Fibroblast of mammary gland (primary cell): ENCODE measurements around the gene GIT2.
A peak's percentile ranks its signal among the peaks of the same experiment; 100 is the strongest.

Source experiments
- DNase-seq: peaks from one replicate; pipeline ENCODE4 v3.0.0-alpha.2; 2010; ENCODE audit warnings: low read depth
- H3K4me3 ChIP-seq: 2 replicates; pipeline ENCODE4 v1.5.1; 2011; ENCODE audit warnings: low read depth, mild to moderate bottlenecking, low read length, moderate library complexity; ENCODE audit not compliant: control insufficient read depth
- TF ChIP-seq, protein P1 (sequence below): conservative IDR thresholded peaks from 2 replicates; pipeline ENCODE4 v1.5.1; 2011; ENCODE audit warnings: low read depth, low read length, inconsistent platforms; ENCODE audit not compliant: control insufficient read depth, insufficient read depth

The GIT2 gene

DNA sequence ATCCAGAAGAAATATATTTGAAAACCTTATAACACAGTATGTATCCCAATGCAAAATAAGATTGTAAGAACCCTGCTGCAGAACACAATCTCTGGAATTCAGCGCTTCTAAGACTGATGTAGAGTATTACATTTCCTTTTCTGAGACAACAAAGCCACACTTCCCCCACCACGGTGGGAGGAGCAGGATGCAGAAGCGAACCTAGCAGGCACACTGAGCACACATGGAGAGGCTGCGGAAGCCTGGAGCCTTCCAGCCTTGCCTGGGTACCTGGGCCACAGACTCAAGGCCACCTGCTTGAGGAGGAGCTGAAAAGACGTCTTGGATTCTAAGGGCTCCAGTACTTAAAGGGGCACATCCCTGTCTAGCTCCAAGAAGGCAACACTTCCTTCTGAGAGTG is 49.7 kb downstream of the GIT2 start:
- TF ChIP-seq, protein P1, sequence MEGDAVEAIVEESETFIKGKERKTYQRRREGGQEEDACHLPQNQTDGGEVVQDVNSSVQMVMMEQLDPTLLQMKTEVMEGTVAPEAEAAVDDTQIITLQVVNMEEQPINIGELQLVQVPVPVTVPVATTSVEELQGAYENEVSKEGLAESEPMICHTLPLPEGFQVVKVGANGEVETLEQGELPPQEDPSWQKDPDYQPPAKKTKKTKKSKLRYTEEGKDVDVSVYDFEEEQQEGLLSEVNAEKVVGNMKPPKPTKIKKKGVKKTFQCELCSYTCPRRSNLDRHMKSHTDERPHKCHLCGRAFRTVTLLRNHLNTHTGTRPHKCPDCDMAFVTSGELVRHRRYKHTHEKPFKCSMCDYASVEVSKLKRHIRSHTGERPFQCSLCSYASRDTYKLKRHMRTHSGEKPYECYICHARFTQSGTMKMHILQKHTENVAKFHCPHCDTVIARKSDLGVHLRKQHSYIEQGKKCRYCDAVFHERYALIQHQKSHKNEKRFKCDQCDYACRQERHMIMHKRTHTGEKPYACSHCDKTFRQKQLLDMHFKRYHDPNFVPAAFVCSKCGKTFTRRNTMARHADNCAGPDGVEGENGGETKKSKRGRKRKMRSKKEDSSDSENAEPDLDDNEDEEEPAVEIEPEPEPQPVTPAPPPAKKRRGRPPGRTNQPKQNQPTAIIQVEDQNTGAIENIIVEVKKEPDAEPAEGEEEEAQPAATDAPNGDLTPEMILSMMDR = no peak
- no peak for DNase-seq
- H3K4me3 ChIP-seq = no peak overlapping the region

DNA sequence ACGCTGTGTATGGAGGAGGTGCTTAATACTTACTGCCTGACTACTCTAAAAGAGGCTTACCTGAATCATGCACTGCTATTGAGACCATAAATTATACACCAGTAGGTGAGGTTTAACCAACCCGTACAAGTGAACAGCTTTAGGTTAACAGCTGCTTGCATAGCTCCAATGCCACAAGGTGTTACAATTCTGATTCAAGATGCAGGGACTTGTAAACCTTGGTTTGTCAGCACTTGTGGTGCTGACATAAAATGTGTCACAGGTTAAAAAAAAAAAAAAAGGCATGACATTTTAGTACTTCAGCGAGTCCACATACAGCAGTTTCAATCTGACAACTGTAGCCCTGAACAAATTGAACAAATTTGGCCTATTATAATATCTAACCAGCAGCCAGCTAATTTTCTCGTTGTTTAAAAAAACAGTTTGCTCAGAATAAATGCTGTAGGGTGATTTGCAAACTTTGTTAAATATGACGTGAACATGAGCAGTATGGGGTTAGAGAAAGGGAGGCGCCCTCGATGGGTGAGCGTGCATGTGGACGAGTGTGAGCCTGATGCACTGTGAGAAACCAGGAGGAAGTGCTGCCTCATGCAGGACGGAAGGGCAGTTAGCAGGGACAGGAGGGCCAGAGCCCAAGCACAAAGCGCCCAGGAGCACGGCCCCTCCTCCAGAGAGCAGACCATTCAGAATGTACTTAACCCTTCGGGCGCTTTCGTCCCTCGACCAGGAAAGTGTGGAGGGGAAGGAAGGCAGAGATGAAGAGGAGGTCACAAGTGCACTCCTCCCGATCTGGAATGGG is 51.4 kb downstream of the GIT2 start:
- no peak overlapping the region for H3K4me3 ChIP-seq
- DNase-seq = peak; percentile 68

DNA sequence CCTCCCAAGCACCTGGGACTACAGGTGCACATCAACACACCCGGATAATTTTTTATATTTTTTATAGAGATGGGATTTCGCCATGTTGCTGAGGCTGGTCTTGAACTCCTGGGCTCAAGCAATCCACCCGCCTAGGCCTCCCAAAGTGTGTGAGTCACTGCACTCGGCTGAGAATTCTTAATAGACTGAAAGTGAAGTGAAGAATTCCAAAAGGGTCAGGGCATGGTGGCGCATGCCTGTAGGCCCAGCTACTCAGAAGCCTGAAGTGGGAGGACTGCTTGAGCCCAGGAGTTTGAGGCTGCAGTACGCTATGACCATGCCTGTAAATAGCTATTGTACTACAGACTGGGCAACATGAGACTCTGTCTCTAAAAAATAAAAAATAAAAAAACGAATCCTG is 52.4 kb downstream of the GIT2 start:
- H3K4me3 ChIP-seq = no peak overlapping the region
- no peak for DNase-seq
- TF ChIP-seq, protein P1 = no peak

More for the DNA sequence above, 51.4 kb downstream of the GIT2 start:
- TF ChIP-seq, protein P1 = no peak

DNA sequence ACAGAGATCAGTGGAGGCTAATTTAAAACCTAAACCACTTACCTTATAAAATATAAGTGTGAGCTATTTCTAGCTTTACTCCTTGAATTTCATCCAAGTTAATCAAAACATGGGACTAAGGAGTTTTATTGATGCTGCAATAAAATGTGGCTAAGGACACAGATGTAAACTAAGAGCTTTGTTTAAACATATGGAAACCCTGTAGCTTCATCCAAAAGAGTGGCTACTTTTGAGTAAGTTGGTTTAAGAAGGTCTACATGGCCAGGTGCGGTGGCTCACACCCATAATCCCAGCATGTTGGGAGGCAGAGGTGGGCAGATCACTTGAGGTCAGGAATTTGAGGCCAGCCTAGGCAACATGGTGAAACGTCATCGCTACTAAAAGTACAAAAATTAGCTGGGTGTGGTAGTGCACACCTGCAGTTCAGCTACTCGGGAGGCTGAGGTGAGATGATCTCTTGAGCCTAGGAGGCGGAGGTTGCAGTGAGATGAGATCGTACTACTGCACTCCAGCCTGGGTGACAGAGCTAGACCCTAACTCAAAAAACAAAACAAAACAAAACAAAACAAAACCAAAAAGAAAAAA is 55.7 kb downstream of the GIT2 start:
- H3K4me3 ChIP-seq = no peak overlapping the region
- TF ChIP-seq, protein P1 = no peak
- DNase-seq = no peak

DNA sequence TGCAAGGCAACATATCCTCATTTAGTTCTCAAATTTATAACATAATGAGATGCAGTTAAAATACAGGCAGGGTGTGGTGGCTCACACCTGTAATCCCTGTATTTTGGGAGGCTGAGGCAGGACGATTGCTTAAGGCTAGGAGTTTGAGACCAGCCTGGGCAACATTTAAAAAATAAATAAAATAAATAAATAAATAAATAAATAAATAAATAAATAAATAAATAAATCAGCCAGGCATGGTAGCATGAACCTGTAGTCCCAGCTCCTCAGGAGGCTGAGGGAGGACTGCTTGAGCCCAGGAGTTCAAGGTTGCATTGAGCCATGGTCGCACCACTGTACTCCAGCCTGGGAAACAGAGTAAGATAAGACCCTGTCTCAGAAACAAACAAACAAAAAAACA is 56.7 kb downstream of the GIT2 start:
- TF ChIP-seq, protein P1 = no peak
- DNase-seq = no peak
- no peak overlapping the region for H3K4me3 ChIP-seq

DNA sequence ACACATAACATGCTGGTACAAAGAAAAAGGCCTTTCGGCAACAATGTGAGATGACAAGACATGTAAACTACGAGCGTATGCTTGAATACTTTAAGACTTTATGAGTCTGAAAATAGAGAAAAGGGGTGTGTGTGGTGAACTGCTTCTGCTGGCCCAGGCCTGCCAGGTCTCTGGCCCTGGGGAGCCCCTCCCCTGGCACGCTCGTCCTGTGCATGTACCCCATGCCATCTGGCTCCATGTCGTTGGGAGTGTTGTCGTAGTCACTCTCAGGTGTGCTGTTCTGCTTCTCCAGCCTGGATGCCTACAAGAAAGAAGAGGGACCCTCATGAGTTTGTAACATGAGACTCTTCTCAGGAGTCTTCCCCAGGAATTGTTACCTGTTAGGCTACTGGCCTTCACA is 57.2 kb downstream of the GIT2 start:
- TF ChIP-seq, protein P1 = no peak
- no peak overlapping the region for H3K4me3 ChIP-seq
- DNase-seq = no peak
